GM12873 (cell line): ENCODE data around the gene ZBTB38.

Experiments used
- TF ChIP-seq, protein P1 (sequence below): IDR thresholded peaks from 2 replicates; pipeline ENCODE4 v1.5.1; 2012; ENCODE audit warnings: low read depth, mild to moderate bottlenecking, moderate library complexity, low read length, control low read depth; ENCODE audit not compliant: insufficient read depth; ENCODE audit errors: missing control alignments

ZBTB38 gene

DNA sequence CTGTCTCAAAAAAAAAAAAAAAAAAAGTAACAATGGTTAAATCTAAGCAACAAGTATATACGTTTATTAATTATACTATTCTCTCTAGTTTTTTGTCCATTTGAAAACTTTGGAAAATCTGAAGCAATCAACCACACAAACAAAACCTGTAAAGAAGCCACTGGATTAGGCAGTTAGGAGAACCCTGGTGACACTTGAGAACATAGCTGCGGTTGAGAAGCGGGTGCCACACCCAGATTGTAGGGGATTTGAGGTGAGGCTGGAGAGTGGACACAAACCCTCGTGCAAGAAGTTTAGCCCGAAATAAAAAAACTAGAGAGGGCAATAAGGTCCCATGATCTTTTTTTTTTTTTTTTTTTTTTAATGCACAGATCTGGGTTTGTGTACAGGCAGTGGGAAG is 25.9 kb upstream of the ZBTB38 start:
- TF ChIP-seq, protein P1, sequence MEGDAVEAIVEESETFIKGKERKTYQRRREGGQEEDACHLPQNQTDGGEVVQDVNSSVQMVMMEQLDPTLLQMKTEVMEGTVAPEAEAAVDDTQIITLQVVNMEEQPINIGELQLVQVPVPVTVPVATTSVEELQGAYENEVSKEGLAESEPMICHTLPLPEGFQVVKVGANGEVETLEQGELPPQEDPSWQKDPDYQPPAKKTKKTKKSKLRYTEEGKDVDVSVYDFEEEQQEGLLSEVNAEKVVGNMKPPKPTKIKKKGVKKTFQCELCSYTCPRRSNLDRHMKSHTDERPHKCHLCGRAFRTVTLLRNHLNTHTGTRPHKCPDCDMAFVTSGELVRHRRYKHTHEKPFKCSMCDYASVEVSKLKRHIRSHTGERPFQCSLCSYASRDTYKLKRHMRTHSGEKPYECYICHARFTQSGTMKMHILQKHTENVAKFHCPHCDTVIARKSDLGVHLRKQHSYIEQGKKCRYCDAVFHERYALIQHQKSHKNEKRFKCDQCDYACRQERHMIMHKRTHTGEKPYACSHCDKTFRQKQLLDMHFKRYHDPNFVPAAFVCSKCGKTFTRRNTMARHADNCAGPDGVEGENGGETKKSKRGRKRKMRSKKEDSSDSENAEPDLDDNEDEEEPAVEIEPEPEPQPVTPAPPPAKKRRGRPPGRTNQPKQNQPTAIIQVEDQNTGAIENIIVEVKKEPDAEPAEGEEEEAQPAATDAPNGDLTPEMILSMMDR: no peak

GRCh38 chr3:141343077-141343476 is 25.2 kb upstream of the ZBTB38 start:
- TF ChIP-seq, protein P1: no peak

GRCh38 chr3:141343865-141344271 is 24.4 kb upstream of the ZBTB38 start:
- TF ChIP-seq, protein P1: no peak

GRCh38 chr3:141345528-141345927 is 22.8 kb upstream of the ZBTB38 start:
- TF ChIP-seq, protein P1: no peak

DNA sequence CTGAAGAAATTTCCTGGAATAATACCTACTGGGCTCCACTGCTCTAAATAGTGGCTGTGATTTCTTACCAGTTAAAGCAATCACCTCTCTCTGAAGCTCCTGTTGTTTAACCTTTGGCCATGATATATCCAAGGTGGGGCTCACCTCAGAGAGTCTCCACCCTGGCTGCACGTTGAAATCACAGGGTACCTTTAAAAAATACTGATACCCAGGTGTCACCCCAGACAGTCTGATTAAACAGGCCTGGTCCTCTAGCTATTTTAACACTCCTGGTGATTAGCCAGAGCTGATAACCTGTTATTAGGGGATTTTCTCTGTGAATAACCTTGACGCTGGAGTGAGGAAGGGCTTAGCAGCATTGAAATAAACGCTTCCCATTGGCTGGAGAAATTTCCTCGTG is 22.3 kb upstream of the ZBTB38 start:
- TF ChIP-seq, protein P1: no peak

GRCh38 chr3:141346418-141346817 is 21.9 kb upstream of the ZBTB38 start:
- TF ChIP-seq, protein P1: no peak

- TF ChIP-seq, protein P1: no peak
These were observed 21.5 kb upstream of the ZBTB38 start for GRCh38 chr3:141346839-141347238.
